HPDE6-E6E7 (cell line): ENCODE data around the gene IRS2.

Experiments used
- DNase-seq: peaks from one replicate; pipeline ENCODE4 v3.0.0; 2011; ENCODE audit warnings: missing footprints; ENCODE audit errors: extremely low spot score

IRS2 gene

GRCh38 chr13:109730812-109731335 lies 55.5 kb downstream of the IRS2 start:
- DNase-seq, result no peak

GRCh38 chr13:109728791-109729731 lies 57.3 kb downstream of the IRS2 start:
- DNase-seq, result no peak

- no peak for DNase-seq
These were observed 58.3 kb downstream of the IRS2 start for GRCh38 chr13:109728061-109728460.

- DNase-seq, result no peak
These were observed 59.1 kb downstream of the IRS2 start for GRCh38 chr13:109727251-109727650.

GRCh38 chr13:109725995-109726637 lies 60.3 kb downstream of the IRS2 start:
- DNase-seq, result no peak

GRCh38 chr13:109725297-109725696 lies 61.1 kb downstream of the IRS2 start:
- no peak for DNase-seq

GRCh38 chr13:109724603-109725002 lies 61.8 kb downstream of the IRS2 start:
- no peak for DNase-seq

GRCh38 chr13:109723046-109723445 lies 63.3 kb downstream of the IRS2 start:
- no peak for DNase-seq

- DNase-seq, result no peak
These were observed 64.3 kb downstream of the IRS2 start for GRCh38 chr13:109722068-109722467.

GRCh38 chr13:109720758-109721184 lies 65.6 kb downstream of the IRS2 start:
- no peak for DNase-seq

- DNase-seq, result no peak
These were observed 66.3 kb downstream of the IRS2 start for GRCh38 chr13:109719962-109720646.

GRCh38 chr13:109718726-109719125 lies 67.7 kb downstream of the IRS2 start:
- no peak for DNase-seq

- DNase-seq, result no peak
These were observed 68.7 kb downstream of the IRS2 start for GRCh38 chr13:109717686-109718085.

- DNase-seq, result no peak
These were observed 70.5 kb downstream of the IRS2 start for GRCh38 chr13:109715902-109716301.

GRCh38 chr13:109713681-109714080 lies 72.7 kb downstream of the IRS2 start:
- no peak for DNase-seq

- DNase-seq, result no peak
These were observed 74.2 kb downstream of the IRS2 start for GRCh38 chr13:109712124-109712722.

- no peak for DNase-seq
These were observed 78.4 kb downstream of the IRS2 start for GRCh38 chr13:109707742-109708617.

GRCh38 chr13:109707044-109707741 lies 79.2 kb downstream of the IRS2 start:
- no peak for DNase-seq

GRCh38 chr13:109706015-109706715 lies 80.2 kb downstream of the IRS2 start:
- DNase-seq, result no peak
